GM12891 (cell line): Measurements from ENCODE around the gene BMF. TPM values are rescaled to one million over a fixed set of nuclear protein-coding genes. Genes with fewer than 3 reads are reported as not detected.
"Not testable (repeated sequence)": the region's sequence is repeated elsewhere in the genome, so short reads cannot be mapped to it uniquely, and the experiment has no call there.

Source experiments
- DNase-seq: peaks from one replicate; pipeline ENCODE4 v3.0.0; 2011; ENCODE audit warnings: low spot score; ENCODE audit not compliant: insufficient read length
- FAIRE-seq: peaks from 2 replicates; lab custom pipeline; 2011; peaks lifted over from hg19 to GRCh38; lab: Jason Lieb, UNC
- PAX5 ChIP-seq: IDR thresholded peaks from 2 replicates; pipeline ENCODE4 v1.6.1; 2011; ENCODE audit warnings: low read length, moderate library complexity, mild to moderate bottlenecking; ENCODE audit not compliant: insufficient read depth, severe bottlenecking
- POLR2A ChIP-seq: IDR thresholded peaks from 2 replicates; pipeline ENCODE4 v1.6.1; 2011; ENCODE audit warnings: low read depth, low read length, control low read depth
- POLR2AphosphoS5 ChIP-seq: IDR thresholded peaks from 2 replicates; pipeline ENCODE4 v1.6.1; 2011; ENCODE audit warnings: low read depth, low read length, control low read depth
- POU2F2 ChIP-seq: IDR thresholded peaks from 2 replicates; pipeline ENCODE4 v1.6.1; 2011; ENCODE audit warnings: low read depth, mild to moderate bottlenecking, control low read depth, low read length, moderate library complexity
- SPI1 ChIP-seq: IDR thresholded peaks from 2 replicates; pipeline ENCODE4 v1.6.1; 2011; ENCODE audit warnings: low read depth, low read length, control low read depth
- TAF1 ChIP-seq: IDR thresholded peaks from 2 replicates; pipeline ENCODE4 v1.6.1; 2011; ENCODE audit warnings: low read depth, low read length, control low read depth
- polyA plus RNA-seq: library from polyadenylated mRNA; unstranded; fragments of >200 nt; gene quantifications from one replicate; pipeline ENCODE4 v1.2.1, GENCODE V29; 2012; ENCODE audit warnings: low read depth, missing spikeins, inconsistent platforms; ENCODE audit not compliant: missing spikeins

Gene BMF
- polyA plus RNA-seq, result 17.7 TPM

- TF ChIP-seq POU2F2, result peak; percentile 60
- TF ChIP-seq PAX5, result no peak
- peak; percentile 95 for FAIRE-seq
- peak; percentile 92 for DNase-seq
Measured at GRCh38 chr15:40108855-40109735, at the start of gene BMF. BMF (minus strand) TSS chr15:40108879; CDS start chr15:40106086, 2,793 bp downstream.

- DNase-seq (no peak), FAIRE-seq (no peak)
- TF ChIP-seq POLR2AphosphoS5, result no peak
- TF ChIP-seq POLR2A, result no peak
- no peak for TF ChIP-seq POU2F2
- TF ChIP-seq PAX5, result no peak
- peak; percentile 33; the same call in 1 of the 2 replicates for TF ChIP-seq SPI1
- TF ChIP-seq TAF1, result no peak
Measured at GRCh38 chr15:40157778-40158447, 49.2 kb upstream of the BMF start.

GRCh38 chr15:40155270-40155910 lies 46.7 kb upstream of the BMF start:
- TF ChIP-seq POU2F2, result no peak
- no peak for TF ChIP-seq TAF1
- no peak for TF ChIP-seq PAX5
- no peak for TF ChIP-seq POLR2A
- no peak for TF ChIP-seq POLR2AphosphoS5
- no peak for TF ChIP-seq SPI1
- FAIRE-seq (no peak), DNase-seq (no peak)

GRCh38 chr15:40154821-40155220 lies 46.1 kb upstream of the BMF start:
- DNase-seq, FAIRE-seq: not testable (repeated sequence)

GRCh38 chr15:40151991-40152390 lies 43.3 kb upstream of the BMF start:
- DNase-seq, result no peak
- no peak for FAIRE-seq
- TF ChIP-seq POU2F2 (no peak), TAF1 (no peak), POLR2AphosphoS5 (no peak), POLR2A (no peak), PAX5 (no peak), SPI1 (no peak)

- DNase-seq, result no peak
- no peak for FAIRE-seq
- no peak for TF ChIP-seq SPI1
- no peak for TF ChIP-seq TAF1
- TF ChIP-seq POLR2A, result no peak
- no peak for TF ChIP-seq PAX5
- no peak for TF ChIP-seq POU2F2
- TF ChIP-seq POLR2AphosphoS5, result no peak
Measured at GRCh38 chr15:40151499-40151898, 42.8 kb upstream of the BMF start.

- FAIRE-seq (no peak), DNase-seq (no peak)
Measured at GRCh38 chr15:40150163-40150925, 41.7 kb upstream of the BMF start.

GRCh38 chr15:40149339-40149738 lies 40.7 kb upstream of the BMF start:
- no peak for FAIRE-seq
- DNase-seq, result no peak
- no peak for TF ChIP-seq POLR2AphosphoS5
- TF ChIP-seq SPI1, result no peak
- no peak for TF ChIP-seq PAX5
- TF ChIP-seq POLR2A, result no peak
- no peak for TF ChIP-seq TAF1
- TF ChIP-seq POU2F2, result no peak

More at GRCh38 chr15:40150163-40150925, 41.7 kb upstream of the BMF start:
- no peak for TF ChIP-seq PAX5
- no peak for TF ChIP-seq SPI1
- no peak for TF ChIP-seq TAF1
- no peak for TF ChIP-seq POLR2AphosphoS5
- no peak for TF ChIP-seq POU2F2
- no peak for TF ChIP-seq POLR2A

- DNase-seq (no peak), FAIRE-seq (no peak)
- no peak for TF ChIP-seq SPI1
Measured at GRCh38 chr15:40146037-40146436, 37.4 kb upstream of the BMF start.
